HepG2 (cell line): ENCODE measurements around the gene DCST2. TPM values are rescaled to one million over a fixed set of nuclear protein-coding genes. Genes with fewer than 3 reads are reported as not detected.
A peak's percentile ranks its signal among the peaks of the same experiment; 100 is the strongest.

Experiments used
- ATAC-seq: fragments of 200-7000 bp; cut with Tn5 transposase; 3 replicates; pipeline ENCODE4 v1.9.1; 2020; ENCODE audit warnings: mild to moderate bottlenecking, moderate library complexity
- BruUV-seq: library from RNA; stranded (reverse); fragments of 400-500 nt; replicated peaks from 2 replicates; lab custom pipeline; 2021; lab: Mats Ljungman, UMichigan
- CTCF ChIA-PET: fragments of 300-600 bp; formaldehyde crosslinking; extraction: SDS; loops from one replicate; lab custom pipeline; 2021; ENCODE audit warnings: low total read pairs, inconsistent platforms, low intra/inter-chr PET ratio; lab: Yijun Ruan, JAX
- POLR2A ChIA-PET: fragments of 350-600 bp; sonication (Branson Sonifier 250); formaldehyde crosslinking; loops from one replicate; lab custom pipeline; 2020; ENCODE audit warnings: antibody characterized with exemption, inconsistent platforms; lab: Yijun Ruan, JAX
- DNase-seq: peaks from one replicate; pipeline ENCODE4 v3.0.0-alpha.2; 2015; ENCODE audit warnings: low spot score
- FAIRE-seq: peaks from 3 replicates; lab custom pipeline; 2011; peaks lifted over from hg19 to GRCh38; lab: Jason Lieb, UNC
- H2AFZ ChIP-seq: one replicate; pipeline ENCODE4 v1.6.1; 2011; ENCODE audit warnings: low read length, inconsistent platforms
- H3K27ac ChIP-seq: fragments of 300-600 bp; 3 replicates; pipeline ENCODE4 v1.8.0; 2011; ENCODE audit warnings: mixed run types, mild to moderate bottlenecking, mixed read lengths, low read length, inconsistent platforms; ENCODE audit not compliant: insufficient read depth; ENCODE audit errors: extremely low read length
- H3K27me3 ChIP-seq, 2 experiments: fragments of 200-600 bp in 1 of 2; 2 replicates in 1 of 2; 3 replicates in 1 of 2; pipeline versions ENCODE4 v1.6.0 to v1.8.0; 2011; ENCODE audit warnings: low read length in 2 of 2, mild to moderate bottlenecking in 2 of 2, moderate library complexity in 2 of 2, inconsistent platforms in 1 of 2; ENCODE audit not compliant: insufficient read depth in 2 of 2, control insufficient read depth in 1 of 2
- H3K36me3 ChIP-seq, 2 experiments: fragments of 200-600 bp in 1 of 2; replicated peaks in 1 of 2; 2 replicates in 1 of 2; 3 replicates in 1 of 2; pipeline versions ENCODE4 v1.5.1 to v1.8.0; 2011; ENCODE audit warnings: low read length in 2 of 2, inconsistent platforms in 1 of 2; ENCODE audit not compliant: insufficient read depth in 2 of 2, control insufficient read depth in 1 of 2
- H3K4me1 ChIP-seq: 2 replicates; pipeline ENCODE4 v1.5.1; 2012; ENCODE audit warnings: low read length, inconsistent platforms; ENCODE audit not compliant: insufficient read depth
- H3K4me2 ChIP-seq: 2 replicates; pipeline ENCODE4 v1.6.0; 2011; ENCODE audit warnings: low read depth, low read length, inconsistent platforms
- H3K4me3 ChIP-seq, 3 experiments: fragments of 200-600 bp in 1 of 3; sonication (generic), shearing (Covaris generic) in 1 of 3; replicated peaks in 1 of 3; 2 replicates each; pipeline ENCODE4 v1.5.1; 2011 to 2016; ENCODE audit warnings: low read length in 3 of 3, inconsistent platforms in 2 of 3, low read depth in 2 of 3, mild to moderate bottlenecking in 2 of 3, control low read depth in 1 of 3, mixed read lengths in 1 of 3; ENCODE audit not compliant: insufficient read depth in 1 of 3
- H3K79me2 ChIP-seq: one replicate; pipeline ENCODE4 v1.6.1; 2011; ENCODE audit warnings: low read length, inconsistent platforms; ENCODE audit not compliant: insufficient read depth
- H3K9ac ChIP-seq: 2 replicates; pipeline ENCODE4 v1.6.0; 2011; ENCODE audit warnings: mild to moderate bottlenecking, low read depth, low read length, inconsistent platforms; ENCODE audit not compliant: insufficient read depth
- H3K9me3 ChIP-seq: 2 replicates; pipeline ENCODE4 v1.5.1; 2012; ENCODE audit warnings: mild to moderate bottlenecking, low read length
- H4K20me1 ChIP-seq: 2 replicates; pipeline ENCODE4 v1.6.0; 2011; ENCODE audit warnings: inconsistent platforms, mild to moderate bottlenecking, low read length, moderate library complexity; ENCODE audit not compliant: insufficient read depth
- BRD4 ChIP-seq: sonication (generic); formaldehyde crosslinking; IDR thresholded peaks from 2 replicates; pipeline ENCODE4 v1.4.0; 2020; ENCODE audit warnings: missing genetic modification reagents
- CREM ChIP-seq, 2 experiments: sonication (generic) in 1 of 2; formaldehyde crosslinking in 1 of 2; IDR thresholded peaks; 2 replicates each; pipeline versions ENCODE4 v1.4.0 to v1.6.1; 2016 to 2020; ENCODE audit warnings: antibody characterized with exemption in 1 of 2, mild to moderate bottlenecking in 1 of 2, missing genetic modification reagents in 1 of 2
- CTCF ChIP-seq: sonication (generic); formaldehyde crosslinking; IDR thresholded peaks from 2 replicates; pipeline ENCODE4 v1.5.0; 2020; ENCODE audit warnings: mild to moderate bottlenecking, missing genetic modification reagents, moderate library complexity
- NFYB ChIP-seq: sonication (generic); formaldehyde crosslinking; IDR thresholded peaks from 2 replicates; pipeline ENCODE4 v1.4.0; 2020; ENCODE audit warnings: missing genetic modification reagents
- SOX5 ChIP-seq: IDR thresholded peaks from 2 replicates; pipeline ENCODE4 v1.6.1; 2016; ENCODE audit warnings: borderline replicate concordance
- ZFP36 ChIP-seq: fragments of 150-350 bp; IDR thresholded peaks from 2 replicates; pipeline ENCODE4 v1.6.1; 2018; ENCODE audit warnings: borderline replicate concordance, low read length, low read depth; ENCODE audit not compliant: partially characterized antibody
- ZNF263 ChIP-seq: sonication (generic); formaldehyde crosslinking; IDR thresholded peaks from 2 replicates; pipeline ENCODE4 v1.4.0; 2020; ENCODE audit warnings: missing genetic modification reagents
- ZNF766 ChIP-seq: sonication (generic); formaldehyde crosslinking; IDR thresholded peaks from 2 replicates; pipeline ENCODE4 v1.5.0; 2020; ENCODE audit warnings: missing genetic modification reagents, borderline replicate concordance
- WGBS: methylation state at CpG from one replicate; pipeline ENCODE4 v1.1.6; 2017; ENCODE audit warnings: low lambda C conversion rate; 5-methylcytosine and 5-hydroxymethylcytosine counted together
- in situ Hi-C: cut with HindIII; loops from 2 replicates; pipeline ENCODE4 v1.10.0; 2017; ENCODE audit warnings: low pct_unique_long_range_greater_than_20kb; ENCODE audit not compliant: extremely low pct_ligation_motif_present
- intact Hi-C: fragments of 100-400 bp; cut with micrococcal nuclease; formaldehyde crosslinking; loops from one replicate; pipeline ENCODE4 v1.10.0; 2022; ENCODE audit not compliant: unreplicated experiment
- polyA plus RNA-seq, 8 experiments: library from polyadenylated mRNA; depleted of rRNA in 3 of 8; stranded (reverse) in 7 of 8; unstranded in 1 of 8; fragments of >200 nt; fragmentation: Illumina TruSeq in 4 of 8; extraction: Trizol in 4 of 8; gene quantifications; 2 replicates each; pipeline versions ENCODE4 v1.2.1 to v1.2.3, GENCODE V29; 2011 to 2016; ENCODE audit warnings: low read depth in 4 of 8, missing spikeins in 1 of 8, mixed read lengths in 1 of 8; ENCODE audit not compliant: insufficient read depth in 1 of 8
- total RNA-seq, 5 experiments: library from RNA; depleted of rRNA; stranded (reverse); fragments of >200 nt; fragmentation: Illumina TruSeq; extraction: Trizol; gene quantifications; 2 replicates each; pipeline ENCODE4 v1.2.3, GENCODE V29; 2016; ENCODE audit warnings: low read depth in 1 of 5

DCST2 gene
- total and polyA plus RNA-seq, 2 of the 13 experiments (the other 11 are each of a cell fraction or from before 2014, with no cell fraction given), result 0.74 TPM; not detected in 1

- Histone ChIP-seq H2AFZ (no peak overlapping the region), H3K27ac (no peak overlapping the region), H4K20me1 (peaks cover 4% of the 10 kb centered on the region; the same call in 1 of the 2 replicates), H3K4me1 (peaks cover 52% of the 10 kb centered on the region), H3K9me3 (no peaks in the 10 kb centered on the region), H3K79me2 (no peaks in the 10 kb centered on the region), H3K36me3 (no peaks in the 10 kb centered on the region), H3K4me3 (peak overlapping the region in 1 of 3 experiments; percentile 70; a peak in 2 of 6 replicates), H3K9ac (no peak overlapping the region), H3K27me3 (peaks cover 26 to 92% of the 10 kb centered on the region in 2 experiments), H3K4me2 (peak overlapping the region; percentile 90; the same call in 1 of the 2 replicates)
- 28% methylated on average over 2 of the region's 4 CpGs for WGBS
- ChIA-PET POLR2A (interaction anchor here (2.3 kb wide), 1 partner anchor 14 kb away, joined by 10 read pairs; the partner anchor contains the start of gene EFNA4), CTCF (no interaction called here)
- in situ Hi-C loops (no loop called here), intact Hi-C loops (no loop called here)
- DNase-seq (no peak), FAIRE-seq (no peak), ATAC-seq (no peak)
- TF ChIP-seq ZFP36 (no peak), CREM (IDR thresholded peaks at IDR 0.05) (no peak), CREM (CRISPR knock-in tag; IDR thresholded peaks at IDR 0.05) (no peak), BRD4 (CRISPR knock-in tag) (no peak), CTCF (no peak), ZNF766 (CRISPR knock-in tag) (no peak), ZNF263 (CRISPR knock-in tag) (no peak), SOX5 (no peak), NFYB (CRISPR knock-in tag) (no peak)
- no TSS peak for BruUV-seq
These were observed 44.3 kb upstream of the DCST2 start for GRCh38 chr1:155077758-155078445.
